Measurements from ENCODE around the gene LPP.

The LPP gene

GRCh38 chr3:188391592-188391991 lies 237.6 kb downstream of the LPP start:
- no peaks in the 10 kb centered on the region for H3K9me3 ChIP-seq
- peaks cover 5% of the 10 kb centered on the region; the same call in 1 of the 2 replicates for H3K4me1 ChIP-seq
- in situ Hi-C loops (cut with MboI; ENCODE audit: low sequenced_read_pairs): no loop called here
- H3K4me3 ChIP-seq: no peak overlapping the region
- no peaks in the 10 kb centered on the region for H3K36me3 ChIP-seq (replicated peaks)
- no peaks in the 10 kb centered on the region for H3K27me3 ChIP-seq (ENCODE audit: low read depth)
- no peak for DNase-seq (ENCODE audit: low spot score in 2 of 2)

GRCh38 chr3:188392076-188392475 lies 238.1 kb downstream of the LPP start:
- DNase-seq (ENCODE audit: low spot score in 2 of 2): no peak
- Histone ChIP-seq H3K36me3 (replicated peaks) (no peaks in the 10 kb centered on the region), H3K9me3 (no peaks in the 10 kb centered on the region), H3K4me3 (no peak overlapping the region), H3K4me1 (peaks cover 5% of the 10 kb centered on the region; the same call in 1 of the 2 replicates), H3K27me3 (ENCODE audit: low read depth) (no peaks in the 10 kb centered on the region)
- in situ Hi-C loops (cut with MboI; ENCODE audit: low sequenced_read_pairs): no loop called here

DNA sequence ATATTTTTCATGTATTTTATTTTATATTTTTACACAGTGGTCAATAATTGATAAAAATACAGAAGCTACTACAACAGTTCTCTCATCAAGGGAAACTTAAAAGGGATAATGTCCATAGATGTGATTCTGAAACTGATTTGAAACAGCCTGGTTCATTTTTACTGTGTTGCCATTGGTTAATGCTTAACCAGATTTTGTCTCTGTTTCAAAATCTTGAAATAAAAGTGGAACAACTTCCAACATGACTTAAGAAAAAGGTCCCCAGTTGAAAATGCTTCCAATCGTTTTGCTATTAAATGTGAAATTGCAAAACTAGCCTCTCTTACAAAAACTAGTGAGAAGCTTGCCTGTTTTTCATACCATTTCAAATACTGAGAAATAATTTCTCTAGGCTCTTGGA lies 240.7 kb downstream of the LPP start:
- DNase-seq (ENCODE audit: low spot score in 2 of 2): no peak
- in situ Hi-C loops (cut with MboI; ENCODE audit: low sequenced_read_pairs): no loop called here
- Histone ChIP-seq H3K4me3 (no peak overlapping the region), H3K27me3 (ENCODE audit: low read depth) (no peaks in the 10 kb centered on the region), H3K4me1 (peaks cover 5% of the 10 kb centered on the region; the same call in 1 of the 2 replicates), H3K36me3 (replicated peaks) (no peaks in the 10 kb centered on the region), H3K9me3 (no peaks in the 10 kb centered on the region)

- Histone ChIP-seq H3K36me3 (replicated peaks) (no peaks in the 10 kb centered on the region), H3K4me3 (no peak overlapping the region), H3K27me3 (ENCODE audit: low read depth) (0 out of 2 replicates have a peak, but pooled peaks cover 3% of the 10 kb centered on the region), H3K4me1 (no peaks in the 10 kb centered on the region), H3K9me3 (no peaks in the 10 kb centered on the region)
- in situ Hi-C loops (cut with MboI; ENCODE audit: low sequenced_read_pairs): no loop called here
- DNase-seq (ENCODE audit: low spot score in 2 of 2): no peak
Measured at GRCh38 chr3:188396251-188396650, 242.3 kb downstream of the LPP start.

- H3K9me3 ChIP-seq: no peaks in the 10 kb centered on the region
- H3K4me3 ChIP-seq: no peak overlapping the region
- H3K4me1 ChIP-seq: no peaks in the 10 kb centered on the region
- H3K36me3 ChIP-seq (replicated peaks): no peaks in the 10 kb centered on the region
- in situ Hi-C loops (cut with MboI; ENCODE audit: low sequenced_read_pairs): no loop called here
- no peak for DNase-seq (ENCODE audit: low spot score in 2 of 2)
- 0 out of 2 replicates have a peak, but pooled peaks cover 4% of the 10 kb centered on the region for H3K27me3 ChIP-seq (ENCODE audit: low read depth)
Measured at GRCh38 chr3:188396900-188397299, 242.9 kb downstream of the LPP start.

- no peaks in the 10 kb centered on the region for H3K36me3 ChIP-seq (replicated peaks)
- H3K27me3 ChIP-seq (ENCODE audit: low read depth): 0 out of 2 replicates have a peak, but pooled peaks cover 4% of the 10 kb centered on the region
- H3K4me3 ChIP-seq: no peak overlapping the region
- H3K4me1 ChIP-seq: no peaks in the 10 kb centered on the region
- DNase-seq (ENCODE audit: low spot score in 2 of 2): no peak
- in situ Hi-C loops (cut with MboI; ENCODE audit: low sequenced_read_pairs): no loop called here
- H3K9me3 ChIP-seq: no peaks in the 10 kb centered on the region
Measured at GRCh38 chr3:188397766-188398705, 244.1 kb downstream of the LPP start.

DNA sequence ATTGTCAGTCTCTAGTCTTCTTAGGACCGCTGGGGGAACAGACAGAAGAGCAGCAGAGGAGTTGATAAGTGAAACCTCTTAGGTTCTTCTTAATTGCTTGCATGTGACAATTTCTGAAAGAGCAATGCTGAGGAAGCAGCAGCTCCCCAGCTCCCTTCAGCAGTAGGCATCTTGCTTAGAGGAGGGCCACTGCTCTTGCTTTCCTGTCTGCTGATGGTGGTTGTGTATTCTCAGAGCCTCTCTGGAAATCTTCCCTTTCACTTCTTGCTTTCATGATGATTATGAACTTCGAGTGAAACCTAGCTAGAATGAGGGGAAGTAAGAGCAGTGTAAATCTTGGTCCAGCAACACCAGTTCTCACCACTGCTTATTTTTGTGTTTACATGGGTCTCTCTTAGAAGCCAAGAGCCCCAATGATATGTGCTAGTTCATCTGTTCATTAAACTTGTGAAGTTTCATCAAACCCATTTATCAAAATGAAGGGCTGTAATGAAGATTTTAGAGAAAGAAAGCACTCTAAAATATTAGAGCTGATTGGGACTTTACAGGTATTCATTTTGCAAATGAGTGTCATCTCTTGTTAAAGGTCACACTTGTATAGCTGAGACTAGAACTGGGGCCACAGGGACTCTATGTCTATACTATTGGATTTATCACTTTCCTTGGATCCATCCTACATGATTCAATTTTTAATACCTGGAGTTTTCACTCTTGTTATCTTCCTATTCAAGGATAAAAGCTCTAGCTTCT lies 246.7 kb downstream of the LPP start:
- DNase-seq (ENCODE audit: low spot score in 2 of 2): no peak

GRCh38 chr3:188401244-188401993 lies 247.5 kb downstream of the LPP start:
- H3K9me3 ChIP-seq: no peaks in the 10 kb centered on the region
- no peaks in the 10 kb centered on the region for H3K4me1 ChIP-seq
- H3K36me3 ChIP-seq (replicated peaks): no peaks in the 10 kb centered on the region
- H3K4me3 ChIP-seq: no peak overlapping the region
- no peak for DNase-seq (ENCODE audit: low spot score in 2 of 2)
- 0 out of 2 replicates have a peak, but pooled peaks cover 4% of the 10 kb centered on the region for H3K27me3 ChIP-seq (ENCODE audit: low read depth)
- in situ Hi-C loops (cut with MboI; ENCODE audit: low sequenced_read_pairs): no loop called here

More for the DNA sequence above, 246.7 kb downstream of the LPP start:
- no peak overlapping the region for H3K4me3 ChIP-seq
- H3K36me3 ChIP-seq (replicated peaks): no peaks in the 10 kb centered on the region
- no peaks in the 10 kb centered on the region for H3K4me1 ChIP-seq
- H3K9me3 ChIP-seq: no peaks in the 10 kb centered on the region
- in situ Hi-C loops (cut with MboI; ENCODE audit: low sequenced_read_pairs): no loop called here
- 0 out of 2 replicates have a peak, but pooled peaks cover 4% of the 10 kb centered on the region for H3K27me3 ChIP-seq (ENCODE audit: low read depth)

- H3K4me1 ChIP-seq: no peaks in the 10 kb centered on the region
- H3K4me3 ChIP-seq: no peak overlapping the region
- in situ Hi-C loops (cut with MboI; ENCODE audit: low sequenced_read_pairs): no loop called here
- no peaks in the 10 kb centered on the region for H3K36me3 ChIP-seq (replicated peaks)
- DNase-seq (ENCODE audit: low spot score in 2 of 2): no peak
- no peaks in the 10 kb centered on the region for H3K9me3 ChIP-seq
- 0 out of 2 replicates have a peak, but pooled peaks cover 4% of the 10 kb centered on the region for H3K27me3 ChIP-seq (ENCODE audit: low read depth)
Measured at GRCh38 chr3:188402229-188402628, 248.3 kb downstream of the LPP start.

DNA sequence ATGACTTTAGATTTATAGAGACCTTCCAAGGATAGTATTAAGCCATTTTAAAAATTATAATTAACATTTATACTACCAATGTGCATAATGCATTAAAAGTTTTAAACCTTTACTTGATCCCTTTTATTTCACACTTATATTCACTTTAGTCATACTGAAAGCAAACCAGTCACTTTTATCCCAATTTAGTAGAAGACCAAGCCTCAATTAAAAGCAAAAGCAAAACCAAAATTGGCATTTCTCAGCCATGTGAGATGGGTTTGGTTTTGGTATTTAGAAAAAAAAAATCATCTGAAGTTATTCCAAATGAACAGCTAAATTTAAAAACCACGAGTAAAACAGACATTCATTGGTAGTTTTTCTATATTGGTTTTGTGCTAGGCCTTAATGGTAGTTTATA lies 249.4 kb downstream of the LPP start:
- H3K9me3 ChIP-seq: no peaks in the 10 kb centered on the region
- DNase-seq (ENCODE audit: low spot score in 2 of 2): no peak
- 0 out of 2 replicates have a peak, but pooled peaks cover 4% of the 10 kb centered on the region for H3K27me3 ChIP-seq (ENCODE audit: low read depth)
- no peak overlapping the region for H3K4me3 ChIP-seq
- in situ Hi-C loops (cut with MboI; ENCODE audit: low sequenced_read_pairs): no loop called here
- no peaks in the 10 kb centered on the region for H3K36me3 ChIP-seq (replicated peaks)
- H3K4me1 ChIP-seq: no peaks in the 10 kb centered on the region

GRCh38 chr3:188404124-188404523 lies 250.2 kb downstream of the LPP start:
- 0 out of 2 replicates have a peak, but pooled peaks cover 4% of the 10 kb centered on the region for H3K27me3 ChIP-seq (ENCODE audit: low read depth)
- DNase-seq (ENCODE audit: low spot score in 2 of 2): no peak
- H3K36me3 ChIP-seq (replicated peaks): no peaks in the 10 kb centered on the region
- H3K4me1 ChIP-seq: no peaks in the 10 kb centered on the region
- H3K4me3 ChIP-seq: no peak overlapping the region
- H3K9me3 ChIP-seq: no peaks in the 10 kb centered on the region
- in situ Hi-C loops (cut with MboI; ENCODE audit: low sequenced_read_pairs): no loop called here

DNA sequence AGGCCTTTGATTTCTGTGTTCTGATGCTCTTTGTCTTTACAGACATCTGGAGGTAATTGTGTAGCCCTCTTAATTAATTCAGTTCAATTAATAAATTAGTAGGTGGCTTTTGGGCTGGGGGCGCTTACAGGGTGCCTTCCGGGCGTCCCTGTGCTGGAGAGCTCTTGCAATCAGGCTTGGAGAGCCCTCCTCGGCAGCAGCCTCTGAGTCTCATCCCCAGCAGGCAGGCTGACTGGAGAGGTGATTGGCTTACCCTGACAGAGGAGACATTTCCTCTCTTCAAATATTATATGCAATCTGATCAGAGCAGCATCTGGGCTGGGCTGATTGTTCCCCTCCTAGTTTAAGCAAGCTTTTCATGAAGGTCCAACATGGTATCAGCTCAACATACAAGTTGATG lies 250.7 kb downstream of the LPP start:
- no peak for DNase-seq (ENCODE audit: low spot score in 2 of 2)
- H3K9me3 ChIP-seq: no peaks in the 10 kb centered on the region
- in situ Hi-C loops (cut with MboI; ENCODE audit: low sequenced_read_pairs): no loop called here

DNA sequence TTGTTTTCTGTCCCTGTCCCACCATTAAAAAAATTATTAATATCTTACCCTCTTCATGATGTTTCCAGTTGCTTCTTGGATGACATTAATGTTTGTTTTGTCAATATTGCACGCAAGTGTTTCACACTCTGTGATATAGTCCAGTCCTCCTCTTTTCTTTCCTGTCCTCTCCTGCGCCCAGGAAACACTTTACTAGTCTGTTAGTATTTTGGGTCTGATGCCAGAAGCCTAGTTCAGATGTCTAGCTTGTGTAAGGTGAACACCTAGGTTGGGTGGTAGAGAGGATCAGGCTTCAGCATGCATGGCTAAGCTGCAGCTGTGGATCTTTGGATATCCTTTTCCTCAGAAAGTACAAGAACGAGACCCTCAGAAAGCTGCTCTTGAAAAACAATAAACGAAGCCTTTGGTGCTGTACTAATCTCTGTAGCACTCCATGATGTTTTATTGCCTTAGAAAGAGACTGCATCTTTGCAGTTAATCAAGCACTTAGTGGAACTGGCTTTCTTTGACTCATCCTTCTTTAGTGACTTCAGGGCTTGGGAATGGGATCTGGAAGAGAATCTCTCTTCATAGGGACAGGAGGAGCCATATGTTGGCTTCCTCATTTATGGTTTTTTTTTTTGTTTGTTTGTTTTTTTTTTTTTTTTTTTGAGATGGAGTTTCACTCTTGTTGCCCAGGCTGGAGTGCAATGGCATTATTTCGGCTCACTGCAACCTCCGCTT lies 253.4 kb downstream of the LPP start:
- in situ Hi-C loops (cut with MboI; ENCODE audit: low sequenced_read_pairs): no loop called here

More for the DNA sequence above, 250.7 kb downstream of the LPP start:
- Histone ChIP-seq H3K27me3 (ENCODE audit: low read depth) (0 out of 2 replicates have a peak, but pooled peaks cover 4% of the 10 kb centered on the region), H3K4me1 (no peaks in the 10 kb centered on the region), H3K36me3 (replicated peaks) (no peaks in the 10 kb centered on the region), H3K4me3 (no peak overlapping the region)

More for the DNA sequence above, 253.4 kb downstream of the LPP start:
- Histone ChIP-seq H3K9me3 (no peaks in the 10 kb centered on the region), H3K36me3 (replicated peaks) (no peaks in the 10 kb centered on the region), H3K27me3 (ENCODE audit: low read depth) (no peaks in the 10 kb centered on the region), H3K4me1 (no peaks in the 10 kb centered on the region), H3K4me3 (no peak overlapping the region)
- DNase-seq (ENCODE audit: low spot score in 2 of 2): no peak

Measured in HAP-1 (cell line).